HS-5 (cell line): ENCODE measurements around the gene ELAC2.
A peak's percentile ranks its signal among the peaks of the same experiment; 100 is the strongest.

ENCODE experiments used
- DNase-seq: peaks from one replicate; pipeline ENCODE4 v3.0.0-alpha.2; 2012; ENCODE audit warnings: low read depth

ELAC2 gene

DNA sequence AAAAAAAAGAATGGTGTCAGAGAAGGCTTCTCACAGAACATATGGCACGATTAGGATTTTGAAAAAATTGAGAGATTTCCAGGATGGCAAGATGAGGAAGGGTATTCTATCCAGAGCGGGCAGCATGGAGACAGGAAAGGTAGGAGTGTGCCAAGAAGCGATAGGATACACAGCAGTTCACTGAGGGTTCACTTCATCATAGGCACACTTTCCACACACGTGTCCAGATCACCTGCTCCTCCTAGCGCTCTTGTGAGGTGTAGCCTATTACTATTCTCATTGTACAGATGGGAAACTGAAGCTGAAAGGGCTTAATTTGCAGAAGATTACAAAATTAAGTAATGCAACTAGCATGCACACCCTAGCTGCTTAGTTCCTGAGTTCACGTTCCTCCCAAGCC, 6.2 kb upstream of the ELAC2 start:
- DNase-seq = no peak

DNA sequence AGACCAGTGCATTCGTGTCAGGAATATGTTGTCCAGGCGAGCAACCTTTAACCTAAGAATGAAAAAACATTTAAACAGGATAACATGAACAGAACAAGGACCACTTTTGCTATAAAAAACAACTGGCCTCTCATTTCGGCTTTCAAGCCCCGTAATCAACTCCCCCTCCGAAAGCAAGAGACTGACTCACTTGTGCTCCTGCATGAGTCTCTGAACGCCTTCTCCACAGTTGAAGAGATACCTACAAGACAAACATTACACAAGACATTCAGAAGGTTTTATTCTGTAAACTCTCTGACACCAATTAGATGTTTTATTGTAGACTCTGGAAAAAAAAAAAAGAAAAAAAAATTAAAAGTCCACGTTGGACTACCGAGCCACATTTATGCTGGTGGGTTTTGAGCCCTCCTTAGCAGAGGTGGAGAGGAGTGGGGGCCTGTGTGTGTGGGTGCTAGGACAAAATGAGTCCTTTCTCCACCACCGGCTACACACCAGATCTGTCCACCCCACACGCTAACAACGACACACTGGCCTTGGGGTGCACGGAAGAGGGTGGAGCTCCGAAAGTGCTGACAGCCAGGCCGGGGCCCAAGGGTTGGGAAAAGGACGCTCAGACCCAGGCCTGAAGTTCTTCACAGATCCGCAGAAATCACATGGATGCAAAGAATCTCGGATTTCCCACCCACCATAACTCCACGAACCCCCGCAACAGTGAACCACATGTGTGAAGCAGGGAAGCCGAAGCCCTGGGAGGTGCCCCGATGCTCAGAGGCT, 759 bp downstream of the ELAC2 start:
- DNase-seq = peak; percentile 9

DNA sequence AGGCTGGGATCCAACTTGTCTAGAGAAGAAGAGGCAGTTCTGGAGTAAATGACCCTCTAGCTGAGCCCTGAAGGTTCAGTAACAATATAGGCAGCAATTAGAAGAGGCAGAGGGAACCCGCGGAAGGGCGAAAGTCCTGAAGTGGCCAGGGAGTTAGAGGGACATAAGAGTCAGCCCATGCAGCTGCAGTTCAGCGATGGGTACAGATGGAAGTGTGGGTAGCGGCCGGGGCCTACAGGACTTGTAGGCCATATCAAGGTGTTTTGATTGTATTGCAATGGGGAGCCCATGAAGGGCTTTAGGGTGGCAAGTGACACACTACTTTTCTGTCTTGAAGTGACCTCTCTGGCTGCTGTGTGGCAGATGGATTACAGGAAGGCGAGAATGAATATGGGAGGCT, 3.0 kb downstream of the ELAC2 start:
- DNase-seq = no peak

DNA sequence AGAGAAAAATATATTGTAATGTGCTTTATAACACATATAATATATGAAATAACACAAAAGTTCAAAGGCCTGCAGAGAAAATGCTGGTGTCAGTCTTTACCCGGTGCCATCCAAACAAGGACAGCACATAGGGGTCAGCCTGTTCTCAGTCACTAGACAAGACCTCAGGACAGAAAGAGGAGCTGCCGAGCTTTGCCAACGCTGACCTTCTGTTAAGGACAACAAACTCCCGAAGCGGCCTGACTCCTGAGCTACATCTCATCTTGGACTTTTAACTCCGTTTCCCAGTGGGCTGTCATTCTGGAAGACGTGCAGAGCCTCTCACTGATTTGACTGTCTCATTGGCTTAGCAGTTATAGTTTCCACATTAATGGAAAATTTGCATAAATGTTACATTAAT, 6.9 kb downstream of the ELAC2 start:
- DNase-seq = no peak

DNA sequence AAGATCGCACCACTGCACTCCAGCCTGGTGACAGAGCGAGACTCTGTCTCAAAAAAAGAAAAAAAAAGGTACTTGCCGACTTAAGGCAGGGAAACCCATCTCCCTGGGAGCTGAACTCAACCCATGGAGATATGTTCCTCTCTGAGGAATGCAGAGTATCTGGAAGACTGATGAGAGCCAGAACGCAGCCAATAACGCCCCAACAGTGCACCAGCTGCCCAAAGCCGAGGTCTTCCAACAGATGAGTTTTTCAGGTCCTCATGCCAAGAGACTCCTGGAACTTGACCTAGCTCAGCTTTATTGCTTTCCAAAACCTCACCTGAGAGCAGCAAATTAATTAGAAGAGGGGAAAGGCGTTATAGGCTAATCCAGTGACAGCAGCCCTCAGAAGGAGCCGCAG, 9.4 kb downstream of the ELAC2 start:
- no peak for DNase-seq

DNA sequence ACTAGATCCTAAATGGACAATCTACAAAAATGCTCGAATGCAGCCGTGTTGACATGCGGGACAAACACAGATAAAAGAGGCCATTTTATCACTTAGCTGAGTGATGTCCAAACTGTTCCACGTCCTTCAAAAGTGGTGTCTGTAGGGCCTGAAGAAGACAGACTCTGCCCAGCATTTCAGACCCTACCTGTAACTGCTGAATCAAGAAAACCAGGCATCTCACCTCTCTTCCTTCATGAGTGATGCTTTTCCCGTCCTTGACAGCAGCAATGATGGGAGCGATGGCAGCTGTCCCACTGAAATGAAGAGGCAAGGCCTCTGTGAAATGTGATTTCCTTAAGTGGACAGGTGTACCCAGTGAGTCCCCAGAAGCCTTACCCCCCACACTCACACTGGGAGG, 12.3 kb downstream of the ELAC2 start:
- DNase-seq = no peak

DNA sequence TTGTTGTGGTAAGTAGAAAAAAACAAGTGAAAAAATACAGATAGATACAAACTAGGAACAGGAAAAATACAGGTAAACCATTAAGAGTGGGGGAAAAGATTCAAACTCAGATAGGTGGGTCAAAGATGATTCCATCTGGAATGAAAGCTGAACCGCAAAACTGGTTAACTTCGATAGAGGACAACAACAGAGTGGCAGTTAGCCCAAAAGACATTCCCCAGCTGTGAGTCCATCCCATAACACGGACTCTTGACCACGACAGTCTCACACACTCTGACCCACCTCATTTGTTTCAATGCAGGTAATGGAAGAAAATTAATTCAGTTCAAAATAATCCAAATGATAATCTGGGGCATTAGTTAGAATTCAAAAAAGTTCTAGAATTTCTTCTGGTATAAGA, 13.5 kb downstream of the ELAC2 start:
- no peak for DNase-seq

DNA sequence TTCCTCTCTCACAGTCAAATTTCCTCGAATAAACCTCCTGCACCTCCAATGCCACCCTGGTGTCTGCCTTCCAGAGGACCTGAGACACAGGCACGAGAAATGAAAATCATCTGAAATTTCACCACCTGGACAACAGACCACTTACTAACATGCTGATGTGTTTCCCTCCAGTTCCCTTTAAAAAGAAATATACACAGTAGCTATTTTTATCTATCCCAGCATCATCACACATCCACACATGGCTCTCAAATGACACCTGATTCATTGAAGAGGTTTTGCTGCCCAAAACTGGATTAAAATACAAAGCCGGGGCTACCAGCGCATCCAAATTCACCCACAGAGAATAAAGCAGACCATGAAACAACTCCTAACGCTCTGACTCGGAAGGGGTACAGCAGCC, 13.9 kb downstream of the ELAC2 start:
- DNase-seq = no peak

DNA sequence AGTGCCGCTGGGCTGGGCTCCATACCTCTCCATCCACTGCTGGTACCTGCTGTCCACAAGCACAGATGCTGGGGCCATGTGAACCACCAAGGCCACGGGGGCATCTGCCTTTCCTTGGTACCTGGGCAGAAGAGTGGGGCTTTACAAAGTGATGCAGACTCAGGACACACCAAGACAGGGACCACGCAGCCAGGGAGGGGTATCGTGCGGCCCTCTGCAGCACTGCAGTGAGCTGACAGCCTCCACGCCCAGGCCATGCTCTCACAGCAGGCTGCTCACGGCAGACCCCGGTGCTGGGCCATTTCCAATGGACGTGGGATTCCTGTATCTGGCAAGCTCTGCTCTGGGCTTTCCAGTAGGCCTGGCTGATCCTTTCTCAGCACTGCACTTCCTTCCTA, 14.4 kb downstream of the ELAC2 start:
- no peak for DNase-seq

DNA sequence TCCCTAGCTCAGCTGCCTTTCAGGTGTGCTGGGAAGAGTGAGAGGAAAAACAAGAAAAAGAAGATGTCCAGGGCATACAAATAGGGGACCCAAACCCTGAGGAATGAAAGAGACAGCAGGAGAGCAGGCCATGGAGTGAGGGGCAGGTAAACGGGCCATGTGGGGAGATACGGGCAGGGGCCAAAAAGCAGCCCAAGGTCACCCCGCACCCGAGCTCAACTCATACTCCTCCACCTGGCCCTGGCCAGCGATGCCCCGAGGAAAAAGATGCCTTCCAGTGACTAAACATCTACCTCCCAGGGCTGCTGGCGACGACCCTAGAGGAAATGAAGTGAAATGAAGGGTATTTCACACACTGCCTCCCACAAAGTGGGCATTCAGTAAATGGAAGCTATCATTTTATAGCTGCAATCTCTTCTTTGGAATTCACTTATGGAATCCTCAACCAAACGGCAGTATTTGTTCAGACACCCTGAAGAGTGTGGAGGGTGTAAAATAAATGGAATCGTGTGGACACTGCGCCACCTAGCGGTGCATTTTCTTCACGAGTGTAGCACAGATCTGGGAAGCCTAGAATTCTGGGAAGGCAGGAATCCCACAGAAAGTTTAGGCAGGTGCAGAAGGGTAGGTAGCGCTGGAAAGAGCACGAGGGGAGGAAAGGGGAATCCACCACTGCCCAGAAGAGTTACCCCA, 14.9 kb downstream of the ELAC2 start:
- DNase-seq = peak; percentile 14

DNA sequence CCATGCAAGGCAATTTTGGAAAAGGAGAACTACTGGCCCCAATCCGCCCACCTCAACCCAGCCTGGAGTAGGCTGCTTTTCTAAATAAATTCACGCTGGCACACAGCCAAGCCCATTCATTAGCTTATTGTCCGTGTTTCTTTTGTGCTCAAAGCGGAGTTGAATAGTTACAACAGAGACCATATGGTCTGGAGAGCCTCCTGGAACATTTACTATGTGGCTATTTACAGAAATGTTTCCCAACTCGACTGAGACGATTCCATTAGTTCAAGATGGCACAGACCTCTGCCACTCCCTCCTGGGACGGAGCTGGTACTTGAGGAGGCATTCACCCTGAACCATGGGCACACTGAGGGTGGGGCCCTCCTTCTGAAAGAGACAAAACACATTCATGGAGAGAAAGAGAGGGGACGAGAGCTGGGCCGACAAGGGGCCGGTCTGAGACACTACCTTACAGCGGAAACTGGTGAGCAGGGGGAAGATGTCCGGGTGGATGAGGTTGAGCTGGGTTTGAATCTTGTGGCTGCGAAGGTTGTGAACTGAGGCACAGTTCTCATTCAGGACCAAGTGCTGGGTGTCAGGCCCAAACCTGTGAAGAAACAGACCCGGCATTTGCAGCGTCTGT, 15.7 kb downstream of the ELAC2 start:
- no peak for DNase-seq

DNA sequence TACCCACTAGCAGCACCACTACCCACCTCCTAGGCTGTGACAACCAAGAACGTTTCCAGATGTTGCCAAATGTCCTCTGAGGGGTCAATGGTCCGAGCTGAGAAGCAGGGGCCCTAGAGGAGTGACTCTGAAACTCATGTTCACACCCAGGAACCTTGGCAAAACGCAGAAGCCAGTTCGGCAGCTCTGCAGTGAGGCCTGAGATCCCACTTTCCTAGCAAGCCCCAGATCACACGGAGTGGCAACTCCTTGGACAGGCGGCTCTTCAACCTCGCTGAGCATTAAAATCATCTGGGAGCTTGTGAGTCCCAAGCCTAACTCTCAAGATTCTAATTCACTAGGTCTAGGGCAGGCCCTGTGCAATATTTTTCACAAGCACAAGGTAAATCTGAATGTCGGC, 17.3 kb downstream of the ELAC2 start:
- no peak for DNase-seq

DNA sequence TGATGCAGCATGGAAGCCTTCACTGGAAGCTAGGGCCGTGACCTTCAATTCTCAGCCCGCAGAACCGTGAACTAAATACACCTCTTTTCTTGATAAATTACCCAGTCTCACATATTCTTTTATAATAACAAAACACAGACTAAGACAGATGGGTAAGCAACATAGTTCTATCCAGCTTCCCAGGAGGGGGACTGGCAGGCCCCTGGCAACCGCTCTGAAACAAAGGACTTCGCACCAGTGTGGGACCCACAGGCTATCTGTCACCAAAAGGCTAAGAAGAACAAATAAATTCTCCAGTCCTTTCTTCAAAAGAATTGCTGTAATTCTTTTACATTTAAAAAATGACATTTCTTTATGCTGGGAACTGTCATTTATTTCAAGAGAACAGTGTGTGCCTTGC, 19.0 kb downstream of the ELAC2 start:
- no peak for DNase-seq

DNA sequence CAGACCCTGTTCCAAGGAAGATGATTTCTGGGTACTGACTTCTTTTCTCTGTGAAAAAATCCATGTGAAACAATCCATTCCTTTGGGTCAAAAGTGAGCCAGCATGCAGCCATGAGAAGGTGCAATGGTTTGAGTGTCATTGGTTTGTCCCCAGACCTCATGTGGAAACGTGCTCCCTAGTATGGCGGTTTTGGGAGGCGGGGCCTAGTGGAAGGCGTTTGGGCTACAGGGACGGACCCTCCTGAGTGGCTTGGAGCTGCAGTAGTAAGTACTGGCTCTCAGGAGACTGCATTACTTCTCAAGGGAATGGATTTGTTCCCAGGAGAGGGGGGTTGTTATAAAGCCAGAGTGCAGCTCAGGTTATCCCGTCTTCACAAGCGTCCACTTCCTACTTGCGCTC, 19.4 kb downstream of the ELAC2 start:
- DNase-seq = no peak

DNA sequence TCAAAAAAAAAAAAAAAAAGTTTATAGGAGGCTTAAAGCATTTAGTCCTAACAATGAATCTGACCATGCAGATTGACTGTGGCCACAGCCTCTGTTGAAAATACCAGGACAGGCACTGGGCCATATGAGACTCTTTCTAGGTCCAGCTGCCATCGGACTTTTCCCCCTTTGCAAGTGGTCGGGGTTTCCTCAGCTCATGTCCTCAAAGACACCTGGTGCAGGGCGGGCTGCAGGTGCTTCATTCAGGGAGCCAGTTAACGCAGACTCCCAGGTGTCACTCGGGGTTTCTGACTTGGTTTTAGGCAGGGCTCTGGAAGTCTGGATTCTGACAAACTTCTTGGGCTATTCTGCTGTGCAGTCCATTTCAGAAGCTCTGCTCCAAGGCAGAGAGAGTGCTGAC, 20.9 kb downstream of the ELAC2 start:
- no peak for DNase-seq

DNA sequence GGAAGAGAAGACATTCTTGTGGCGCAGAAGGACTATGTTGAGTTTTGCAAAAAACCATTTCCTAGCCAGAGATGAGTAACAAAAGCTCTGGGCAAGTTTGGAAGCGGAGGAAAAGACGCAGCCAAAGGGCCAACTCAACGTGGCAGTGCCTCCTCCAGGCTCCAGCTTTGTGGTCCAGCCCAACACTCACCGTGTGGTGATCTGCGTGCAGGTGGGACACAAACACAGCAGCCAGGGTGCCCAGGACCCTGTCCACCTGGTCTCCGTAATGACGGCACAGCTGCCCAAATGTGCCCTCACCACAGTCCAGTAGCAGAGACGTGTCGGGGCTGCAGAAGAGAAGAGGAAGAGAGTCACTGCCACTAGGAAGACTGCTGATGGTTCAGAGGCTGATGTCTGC, 21.5 kb downstream of the ELAC2 start:
- no peak for DNase-seq

DNA sequence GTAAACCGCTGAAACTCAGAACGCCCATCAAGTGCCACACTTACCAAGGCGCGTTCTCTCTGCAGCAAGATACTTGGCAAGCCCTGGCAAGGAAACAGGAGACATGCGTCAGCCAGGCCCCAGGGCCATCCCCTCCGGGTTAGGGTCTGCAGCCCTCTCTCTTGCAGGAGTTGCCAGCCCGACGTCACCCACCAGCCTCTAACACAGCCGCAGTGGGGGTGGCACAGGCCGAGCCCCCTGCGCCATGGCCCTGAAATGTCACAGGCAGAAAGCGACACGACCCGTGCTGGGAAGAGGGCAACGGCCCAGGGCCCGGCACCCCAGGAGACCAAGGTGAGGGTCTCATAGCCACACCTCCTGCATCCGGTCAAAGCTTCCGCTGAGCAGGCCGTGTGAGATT, 21.9 kb downstream of the ELAC2 start:
- DNase-seq = no peak

DNA sequence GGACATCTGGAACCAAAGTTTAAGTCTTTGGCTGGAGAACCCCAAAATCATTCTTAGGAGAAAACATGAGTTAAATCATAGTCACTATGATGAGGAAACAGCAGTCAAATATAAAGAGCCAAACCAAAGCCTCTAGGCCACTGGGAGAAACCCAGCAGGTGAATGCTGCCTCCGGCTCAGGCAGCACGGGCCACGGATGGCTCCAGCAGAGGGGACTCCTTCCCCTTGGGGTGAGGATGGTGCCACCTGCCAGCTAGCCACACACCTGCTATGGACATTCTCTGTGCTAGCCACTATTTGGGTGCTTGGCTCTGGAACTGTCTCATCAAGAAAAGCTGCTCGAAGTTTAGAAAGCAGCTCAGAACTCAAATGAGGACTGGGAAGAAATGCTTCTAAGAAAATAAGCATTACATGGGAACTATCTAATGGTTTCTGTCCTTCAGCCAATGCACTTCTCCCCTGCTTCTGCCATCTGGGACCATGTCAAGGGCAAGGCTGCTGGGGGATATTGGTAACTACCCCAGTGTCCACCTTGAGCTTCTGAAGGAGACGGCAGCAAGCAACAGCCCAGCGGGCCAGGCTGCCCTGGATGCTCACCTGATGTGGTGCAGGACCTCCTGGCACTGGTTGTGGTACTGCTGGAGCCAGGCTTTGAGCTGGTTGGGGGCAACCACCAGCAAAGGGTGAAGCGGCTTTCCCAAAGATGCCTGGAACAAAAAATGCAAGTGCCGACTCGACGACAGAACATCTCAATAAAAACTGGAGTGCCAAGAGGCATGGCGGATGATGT, 22.5 kb downstream of the ELAC2 start:
- DNase-seq = no peak

DNA sequence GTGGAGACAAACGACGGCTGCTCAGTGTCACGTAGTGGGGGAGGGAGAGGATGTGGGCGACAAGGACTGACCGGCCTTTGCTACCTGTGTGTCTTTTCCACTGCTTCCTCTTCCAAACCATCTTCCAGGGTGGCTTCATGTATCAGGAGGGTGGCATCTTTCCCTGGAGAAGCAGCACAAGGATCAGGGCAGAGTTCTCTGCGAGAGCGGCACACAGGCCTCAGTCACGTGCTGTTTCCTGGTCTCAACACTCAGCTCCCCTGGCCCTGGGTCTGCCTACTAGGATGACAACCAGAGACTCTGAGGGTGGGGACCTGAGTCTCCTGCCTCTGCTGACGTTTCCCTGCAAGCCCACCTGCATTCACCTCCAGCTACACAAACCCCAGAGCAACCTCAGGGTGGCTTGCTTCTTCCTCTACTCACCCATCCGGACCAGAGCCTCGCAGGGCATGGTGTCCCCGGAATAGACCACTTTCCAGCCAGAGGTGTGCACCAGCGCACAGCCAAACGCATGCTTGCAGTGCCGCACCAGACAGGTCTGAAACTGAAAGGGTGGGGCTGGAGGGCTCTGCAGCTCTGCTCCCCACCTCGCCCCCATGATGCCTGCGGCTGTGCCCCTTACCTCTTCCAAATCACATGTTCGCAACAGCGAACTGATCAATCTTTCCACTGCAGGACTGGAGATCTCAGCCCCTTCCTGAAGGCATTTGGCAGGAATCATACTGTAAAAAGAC, 23.3 kb downstream of the ELAC2 start:
- no peak for DNase-seq

DNA sequence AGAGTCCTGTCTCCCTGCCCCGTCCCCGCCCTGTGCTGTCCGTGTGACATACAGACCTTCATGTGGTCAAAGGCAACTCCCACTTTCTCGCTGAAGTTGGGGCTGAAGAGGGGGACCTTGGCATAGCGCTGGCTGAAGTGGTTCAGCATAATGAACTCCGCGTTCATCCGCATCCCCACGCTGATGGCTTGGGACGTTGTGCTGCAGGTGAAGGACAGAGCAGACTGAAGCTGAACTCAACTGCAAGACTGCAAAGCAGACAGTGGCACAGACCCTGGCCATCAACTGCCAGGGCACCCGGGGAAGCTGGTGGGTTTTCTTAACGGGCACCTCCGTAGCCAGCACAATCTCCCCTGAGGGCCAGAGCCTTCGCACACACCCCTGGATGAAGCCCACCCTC, 24.2 kb downstream of the ELAC2 start:
- DNase-seq = no peak

DNA sequence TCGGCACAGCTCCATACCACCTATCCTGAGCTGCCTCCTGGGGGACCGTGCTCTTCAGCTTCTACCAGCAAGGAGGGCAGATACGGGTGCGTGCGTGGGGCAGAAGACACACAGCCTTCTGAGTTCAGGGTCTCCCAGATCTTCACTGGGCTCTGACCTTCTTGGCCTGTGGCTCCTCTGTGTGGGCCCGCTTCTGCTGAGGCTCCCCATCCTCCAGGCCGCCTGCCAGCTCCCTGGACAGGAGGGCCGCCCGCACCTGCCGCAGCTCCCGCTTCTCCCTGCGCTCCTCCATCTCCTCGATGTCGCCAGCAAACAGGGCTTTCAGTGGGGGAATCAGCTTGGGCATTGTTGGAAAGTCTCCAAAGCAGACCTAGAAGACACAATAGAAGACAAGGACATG, 25.2 kb downstream of the ELAC2 start:
- DNase-seq = no peak

DNA sequence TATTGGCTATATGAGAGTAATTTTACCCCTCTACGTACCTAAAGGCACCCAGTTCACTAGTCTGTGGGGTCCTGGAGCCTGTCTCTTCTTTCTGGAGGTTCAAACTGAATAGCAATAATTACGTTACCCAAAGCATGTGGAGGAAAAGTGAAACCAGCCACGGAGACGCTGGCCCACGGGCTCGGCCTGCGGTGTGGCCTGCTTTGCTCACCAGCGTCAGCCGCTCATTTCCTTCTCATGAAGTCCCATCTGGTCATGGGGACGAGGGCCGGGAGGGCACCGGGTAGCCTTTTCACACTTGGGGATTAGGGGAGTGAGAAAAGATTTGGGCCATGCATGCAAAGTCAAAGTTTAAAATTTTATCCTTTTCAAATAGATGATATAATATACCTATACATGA, 26.9 kb downstream of the ELAC2 start:
- no peak for DNase-seq
